Natural killer cell (primary cell): ENCODE data around the gene SRL. TPM values are rescaled to one million over a fixed set of nuclear protein-coding genes. Genes with fewer than 3 reads are reported as not detected.

Source experiments
- ATAC-seq, 3 donors: fragments of 150-1000 bp in 2 of 3; fragments of 200-7000 bp in 1 of 3; cut with Tn5 transposase; 1 replicate in 1 of 3; 2 replicates in 2 of 3; pipeline ENCODE4 v1.10.0; 2021; ENCODE audit warnings: mild to moderate bottlenecking in 2 of 3, moderate library complexity in 2 of 3
- DNase-seq, 2 donors: peaks; one replicate each; pipeline versions ENCODE4 v3.0.0 to v3.0.0-alpha.2; 2013 to 2021; ENCODE audit warnings: mixed read lengths in 1 of 2
- H3K27ac ChIP-seq: one replicate; pipeline ENCODE4 v1.5.1; 2013; ENCODE audit warnings: mild to moderate bottlenecking, low read length
- H3K27me3 ChIP-seq: one replicate; pipeline ENCODE4 v1.6.1; 2013; ENCODE audit warnings: low read length; ENCODE audit not compliant: control insufficient read depth, insufficient read depth
- H3K36me3 ChIP-seq: one replicate; pipeline ENCODE4 v1.6.1; 2013; ENCODE audit warnings: low read length; ENCODE audit not compliant: control insufficient read depth, insufficient read depth
- H3K4me1 ChIP-seq: one replicate; pipeline ENCODE4 v1.6.1; 2013; ENCODE audit warnings: low read length; ENCODE audit not compliant: control insufficient read depth, insufficient read depth
- H3K4me3 ChIP-seq: one replicate; pipeline ENCODE4 v1.5.1; 2013; ENCODE audit warnings: low read length
- H3K9me3 ChIP-seq: one replicate; pipeline ENCODE4 v1.6.1; 2013; ENCODE audit warnings: low read length; ENCODE audit not compliant: control insufficient read depth, insufficient read depth
- H3K27ac Mint-ChIP-seq, 2 donors: one replicate each; pipeline ENCODE4 v1.8.0; 2022; ENCODE audit warnings: mild to moderate bottlenecking in 2 of 2, mixed read lengths in 2 of 2, moderate library complexity in 1 of 2
- H3K27me3 Mint-ChIP-seq, 2 donors: one replicate each; pipeline ENCODE4 v1.8.0; 2022; ENCODE audit warnings: low read depth in 2 of 2, mixed read lengths in 2 of 2
- H3K36me3 Mint-ChIP-seq: one replicate; pipeline ENCODE4 v1.8.0; 2022; ENCODE audit warnings: mixed read lengths
- H3K4me1 Mint-ChIP-seq, 2 donors: one replicate each; pipeline ENCODE4 v1.8.0; 2022; ENCODE audit warnings: mixed read lengths in 2 of 2
- H3K4me3 Mint-ChIP-seq: one replicate; pipeline ENCODE4 v1.8.0; 2022; ENCODE audit warnings: mild to moderate bottlenecking, moderate library complexity, mixed read lengths
- H3K9me3 Mint-ChIP-seq, 2 donors: one replicate each; pipeline ENCODE4 v1.8.0; 2022; ENCODE audit warnings: mixed read lengths in 2 of 2
- CTCF ChIP-seq: fragments of 200-600 bp; IDR thresholded peaks from one replicate; pipeline ENCODE4 v1.8.0; 2022; ENCODE audit warnings: antibody characterized with exemption
- WGBS: methylation state at CpG from one replicate; pipeline ENCODE4 v1.1.7; 2013; ENCODE audit warnings: missing lambda C conversion rate; ENCODE audit not compliant: insufficient coverage; 5-methylcytosine and 5-hydroxymethylcytosine counted together
- intact Hi-C: fragments of 100-400 bp; cut with micrococcal nuclease; formaldehyde crosslinking; loops from one replicate; pipeline ENCODE4 v1.14.2; 2022
- total RNA-seq, 4 donors: library from RNA; stranded (reverse); fragments of 120-200 nt in 1 of 4; gene quantifications; one replicate each; pipeline versions ENCODE4 v1.2.3 to v1.2.4, GENCODE V29; 2013 to 2022

The SRL gene
- total RNA-seq, 3 donors from 2014 or later (not counting 1 experiment from before 2014, with no cell fraction given), result not detected

GRCh38 chr16:4240624-4241023, 1.3 kb downstream of the SRL start:
- Mint-ChIP-seq H3K4me1 (no peaks in the 10 kb centered on the region), H3K27me3 (peaks cover 12 to 19% of the 10 kb centered on the region in 2 donors), H3K36me3 (no peaks in the 10 kb centered on the region), H3K27ac (no peak overlapping the region), H3K4me3 (no peak overlapping the region), H3K9me3 (no peaks in the 10 kb centered on the region)
- 94% methylated on average over 12 of the region's 12 CpGs for WGBS
- Histone ChIP-seq H3K4me3 (no peak overlapping the region), H3K36me3 (no peaks in the 10 kb centered on the region), H3K27me3 (no peaks in the 10 kb centered on the region), H3K4me1 (no peaks in the 10 kb centered on the region), H3K27ac (no peak overlapping the region), H3K9me3 (no peaks in the 10 kb centered on the region)
- no peak for ATAC-seq
- intact Hi-C loops, result no loop called here
- TF ChIP-seq CTCF, result no peak
- no peak for DNase-seq

- H3K36me3 Mint-ChIP-seq, result no peaks in the 10 kb centered on the region
- intact Hi-C loops, result no loop called here
These were observed 2.2 kb downstream of the SRL start for GRCh38 chr16:4239682-4240175.

GRCh38 chr16:4239020-4239419, 2.9 kb downstream of the SRL start:
- Mint-ChIP-seq H3K4me1 (no peaks in the 10 kb centered on the region), H3K27me3 (peaks cover 12 to 24% of the 10 kb centered on the region in 2 donors), H3K27ac (no peak overlapping the region), H3K36me3 (no peaks in the 10 kb centered on the region), H3K4me3 (no peak overlapping the region), H3K9me3 (no peaks in the 10 kb centered on the region)
- Histone ChIP-seq H3K9me3 (no peaks in the 10 kb centered on the region), H3K27ac (no peak overlapping the region), H3K4me3 (no peak overlapping the region), H3K36me3 (no peaks in the 10 kb centered on the region), H3K4me1 (no peaks in the 10 kb centered on the region), H3K27me3 (no peaks in the 10 kb centered on the region)
- DNase-seq (no peak), ATAC-seq (no peak)
- no peak for TF ChIP-seq CTCF
- intact Hi-C loops, result no loop called here
- 45% methylated on average over 5 of the region's 5 CpGs for WGBS

More at GRCh38 chr16:4239682-4240175, 2.2 kb downstream of the SRL start:
- no peaks in the 10 kb centered on the region for H3K4me1 Mint-ChIP-seq
- no peak for DNase-seq
- WGBS, result 86% methylated on average over 19 of the region's 19 CpGs
- Histone ChIP-seq H3K9me3 (no peaks in the 10 kb centered on the region), H3K4me1 (no peaks in the 10 kb centered on the region), H3K36me3 (no peaks in the 10 kb centered on the region), H3K4me3 (no peak overlapping the region), H3K27ac (no peak overlapping the region), H3K27me3 (no peaks in the 10 kb centered on the region)
- no peak for TF ChIP-seq CTCF
- peaks cover 12 to 24% of the 10 kb centered on the region in 2 donors for H3K27me3 Mint-ChIP-seq
- H3K9me3 Mint-ChIP-seq, result no peaks in the 10 kb centered on the region
- H3K27ac Mint-ChIP-seq, result no peak overlapping the region
- ATAC-seq, result no peak
- no peak overlapping the region for H3K4me3 Mint-ChIP-seq

- H3K27ac Mint-ChIP-seq, result no peak overlapping the region
- H3K27me3 Mint-ChIP-seq, result peaks cover 5 to 8% of the 10 kb centered on the region in 2 donors
- Histone ChIP-seq H3K9me3 (no peaks in the 10 kb centered on the region), H3K4me3 (no peak overlapping the region), H3K27ac (no peak overlapping the region), H3K4me1 (no peaks in the 10 kb centered on the region), H3K27me3 (no peaks in the 10 kb centered on the region), H3K36me3 (no peaks in the 10 kb centered on the region)
- TF ChIP-seq CTCF, result no peak
- H3K4me1 Mint-ChIP-seq, result no peaks in the 10 kb centered on the region
- WGBS, result 87% methylated on average over 3 of the region's 4 CpGs
- H3K4me3 Mint-ChIP-seq, result no peak overlapping the region
- DNase-seq (no peak), ATAC-seq (no peak)
- H3K36me3 Mint-ChIP-seq, result no peaks in the 10 kb centered on the region
- no peaks in the 10 kb centered on the region for H3K9me3 Mint-ChIP-seq
- intact Hi-C loops, result no loop called here
These were observed 8.4 kb downstream of the SRL start for GRCh38 chr16:4233431-4233830.
